ENCODE measurements around the gene F3. TPM values are rescaled to one million over a fixed set of nuclear protein-coding genes. Genes with fewer than 3 reads are reported as not detected.
A peak's percentile ranks its signal among the peaks of the same experiment; 100 is the strongest.

The F3 gene
- total and polyA plus RNA-seq, 2 of the 13 experiments (the other 11 are each of a cell fraction or from before 2014, with no cell fraction given), result 5.8 to 9.0 TPM

DNA sequence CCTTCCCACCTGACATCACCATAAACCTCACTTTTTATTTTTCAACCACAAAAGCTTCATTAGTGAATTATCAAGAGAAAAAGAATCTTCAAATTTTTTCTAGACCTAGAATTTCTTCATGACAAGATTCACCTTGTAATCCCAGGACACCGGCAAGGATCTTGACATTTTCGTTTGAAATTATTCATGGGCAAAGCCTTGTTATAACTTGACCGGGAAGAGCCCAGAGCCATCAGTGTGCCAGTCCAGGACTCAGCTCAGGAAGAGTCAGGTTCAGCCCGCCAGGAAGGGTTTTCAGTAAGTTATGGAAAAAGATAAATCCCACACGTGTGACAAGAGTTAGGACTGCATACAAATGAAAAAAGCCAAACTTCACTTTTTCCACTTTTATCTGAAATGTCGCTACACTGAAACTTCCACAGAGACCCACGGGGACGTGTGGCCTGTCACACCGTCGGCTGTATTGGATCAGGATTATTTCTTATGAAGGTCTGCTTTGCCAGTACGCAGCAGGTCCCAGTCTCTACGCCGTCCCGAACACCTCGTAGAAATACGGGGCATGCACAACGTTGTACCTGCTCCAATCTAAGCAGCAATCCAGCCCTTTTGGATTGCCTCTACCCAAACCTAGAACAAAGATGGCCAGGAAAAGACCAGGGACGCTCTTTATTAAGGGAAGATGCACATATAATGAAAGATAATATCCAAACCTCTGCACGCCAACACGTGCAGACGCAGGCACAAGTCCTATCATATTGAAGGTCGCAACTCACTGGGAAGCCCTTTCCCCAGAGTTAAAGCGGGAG lies 916 bp downstream of the F3 start (continued):
- TF ChIP-seq ZNF570 (CRISPR knock-in tag; IDR thresholded peaks at IDR 0.05; ENCODE audit: borderline replicate concordance), result no peak
- TF ChIP-seq, protein P1, sequence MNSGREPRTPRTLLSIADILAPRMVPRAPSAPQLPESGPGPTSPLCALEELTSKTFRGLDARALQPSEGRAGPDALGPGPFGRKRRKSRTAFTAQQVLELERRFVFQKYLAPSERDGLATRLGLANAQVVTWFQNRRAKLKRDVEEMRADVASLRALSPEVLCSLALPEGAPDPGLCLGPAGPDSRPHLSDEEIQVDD (CRISPR knock-in tag; IDR thresholded peaks at IDR 0.05; ENCODE audit: borderline replicate concordance), result no peak
- TF ChIP-seq ATF7 (IDR thresholded peaks at IDR 0.05), result no peak
- TF ChIP-seq ATF7 (CRISPR knock-in tag; IDR thresholded peaks at IDR 0.05), result no peak
- peak; percentile 52 for TF ChIP-seq ASH2L (IDR thresholded peaks at IDR 0.05; ENCODE audit: insufficient read length, low read depth, low read length)
- TF ChIP-seq PCBP1 (IDR thresholded peaks at IDR 0.05; ENCODE audit: borderline replicate concordance, low read depth, low read length), result no peak
- TF ChIP-seq, protein P2, sequence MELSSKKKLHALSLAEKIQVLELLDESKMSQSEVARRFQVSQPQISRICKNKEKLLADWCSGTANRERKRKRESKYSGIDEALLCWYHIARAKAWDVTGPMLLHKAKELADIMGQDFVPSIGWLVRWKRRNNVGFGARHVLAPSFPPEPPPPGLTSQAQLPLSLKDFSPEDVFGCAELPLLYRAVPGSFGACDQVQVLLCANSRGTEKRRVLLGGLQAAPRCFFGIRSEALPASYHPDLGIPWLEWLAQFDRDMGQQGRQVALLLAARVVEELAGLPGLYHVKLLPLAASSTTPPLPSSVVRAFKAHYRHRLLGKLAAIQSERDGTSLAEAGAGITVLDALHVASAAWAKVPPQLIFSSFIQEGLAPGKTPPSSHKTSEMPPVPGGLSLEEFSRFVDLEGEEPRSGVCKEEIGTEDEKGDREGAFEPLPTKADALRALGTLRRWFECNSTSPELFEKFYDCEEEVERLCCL (CRISPR knock-in tag; IDR thresholded peaks at IDR 0.05; ENCODE audit: borderline replicate concordance), result no peak
- TF ChIP-seq STAG1 (CRISPR knock-in tag; IDR thresholded peaks at IDR 0.05), result no peak
- TF ChIP-seq, protein P3, sequence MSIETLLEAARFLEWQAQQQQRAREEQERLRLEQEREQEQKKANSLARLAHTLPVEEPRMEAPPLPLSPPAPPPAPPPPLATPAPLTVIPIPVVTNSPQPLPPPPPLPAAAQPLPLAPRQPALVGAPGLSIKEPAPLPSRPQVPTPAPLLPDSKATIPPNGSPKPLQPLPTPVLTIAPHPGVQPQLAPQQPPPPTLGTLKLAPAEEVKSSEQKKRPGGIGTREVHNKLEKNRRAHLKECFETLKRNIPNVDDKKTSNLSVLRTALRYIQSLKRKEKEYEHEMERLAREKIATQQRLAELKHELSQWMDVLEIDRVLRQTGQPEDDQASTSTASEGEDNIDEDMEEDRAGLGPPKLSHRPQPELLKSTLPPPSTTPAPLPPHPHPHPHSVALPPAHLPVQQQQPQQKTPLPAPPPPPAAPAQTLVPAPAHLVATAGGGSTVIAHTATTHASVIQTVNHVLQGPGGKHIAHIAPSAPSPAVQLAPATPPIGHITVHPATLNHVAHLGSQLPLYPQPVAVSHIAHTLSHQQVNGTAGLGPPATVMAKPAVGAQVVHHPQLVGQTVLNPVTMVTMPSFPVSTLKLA (IDR thresholded peaks at IDR 0.05), result no peak
- TF ChIP-seq, protein P4, sequence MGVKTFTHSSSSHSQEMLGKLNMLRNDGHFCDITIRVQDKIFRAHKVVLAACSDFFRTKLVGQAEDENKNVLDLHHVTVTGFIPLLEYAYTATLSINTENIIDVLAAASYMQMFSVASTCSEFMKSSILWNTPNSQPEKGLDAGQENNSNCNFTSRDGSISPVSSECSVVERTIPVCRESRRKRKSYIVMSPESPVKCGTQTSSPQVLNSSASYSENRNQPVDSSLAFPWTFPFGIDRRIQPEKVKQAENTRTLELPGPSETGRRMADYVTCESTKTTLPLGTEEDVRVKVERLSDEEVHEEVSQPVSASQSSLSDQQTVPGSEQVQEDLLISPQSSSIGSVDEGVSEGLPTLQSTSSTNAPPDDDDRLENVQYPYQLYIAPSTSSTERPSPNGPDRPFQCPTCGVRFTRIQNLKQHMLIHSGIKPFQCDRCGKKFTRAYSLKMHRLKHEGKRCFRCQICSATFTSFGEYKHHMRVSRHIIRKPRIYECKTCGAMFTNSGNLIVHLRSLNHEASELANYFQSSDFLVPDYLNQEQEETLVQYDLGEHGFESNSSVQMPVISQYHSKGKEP (CRISPR knock-in tag; IDR thresholded peaks at IDR 0.05), result no peak
- peak; percentile 45; the same call in 1 of the 2 replicates for TF ChIP-seq ZNF605 (CRISPR knock-in tag; IDR thresholded peaks at IDR 0.05)
- TF ChIP-seq TRIM24 (CRISPR knock-in tag; IDR thresholded peaks at IDR 0.05), result no peak
- TF ChIP-seq ZNF614 (CRISPR knock-in tag; IDR thresholded peaks at IDR 0.05; ENCODE audit: borderline replicate concordance), result no peak
- TF ChIP-seq KDM6A (CRISPR knock-in tag; IDR thresholded peaks at IDR 0.05; ENCODE audit: low read depth), result no peak
- no peak for TF ChIP-seq HNRNPL (IDR thresholded peaks at IDR 0.05; ENCODE audit: low read depth, low read length)
- no peak for TF ChIP-seq REPIN1 (CRISPR knock-in tag; IDR thresholded peaks at IDR 0.05; ENCODE audit: borderline replicate concordance, low read depth)
- no peak for TF ChIP-seq ZSCAN20 (CRISPR knock-in tag; IDR thresholded peaks at IDR 0.05; ENCODE audit: borderline replicate concordance)
- TF ChIP-seq, protein P5, sequence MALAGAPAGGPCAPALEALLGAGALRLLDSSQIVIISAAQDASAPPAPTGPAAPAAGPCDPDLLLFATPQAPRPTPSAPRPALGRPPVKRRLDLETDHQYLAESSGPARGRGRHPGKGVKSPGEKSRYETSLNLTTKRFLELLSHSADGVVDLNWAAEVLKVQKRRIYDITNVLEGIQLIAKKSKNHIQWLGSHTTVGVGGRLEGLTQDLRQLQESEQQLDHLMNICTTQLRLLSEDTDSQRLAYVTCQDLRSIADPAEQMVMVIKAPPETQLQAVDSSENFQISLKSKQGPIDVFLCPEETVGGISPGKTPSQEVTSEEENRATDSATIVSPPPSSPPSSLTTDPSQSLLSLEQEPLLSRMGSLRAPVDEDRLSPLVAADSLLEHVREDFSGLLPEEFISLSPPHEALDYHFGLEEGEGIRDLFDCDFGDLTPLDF (CRISPR knock-in tag; IDR thresholded peaks at IDR 0.05), result no peak
- TF ChIP-seq SPEN (CRISPR knock-in tag; IDR thresholded peaks at IDR 0.05; ENCODE audit: low read depth), result 0 out of 2 replicates have a peak, but pooled peaks have one; percentile 7
- TF ChIP-seq, protein P6, sequence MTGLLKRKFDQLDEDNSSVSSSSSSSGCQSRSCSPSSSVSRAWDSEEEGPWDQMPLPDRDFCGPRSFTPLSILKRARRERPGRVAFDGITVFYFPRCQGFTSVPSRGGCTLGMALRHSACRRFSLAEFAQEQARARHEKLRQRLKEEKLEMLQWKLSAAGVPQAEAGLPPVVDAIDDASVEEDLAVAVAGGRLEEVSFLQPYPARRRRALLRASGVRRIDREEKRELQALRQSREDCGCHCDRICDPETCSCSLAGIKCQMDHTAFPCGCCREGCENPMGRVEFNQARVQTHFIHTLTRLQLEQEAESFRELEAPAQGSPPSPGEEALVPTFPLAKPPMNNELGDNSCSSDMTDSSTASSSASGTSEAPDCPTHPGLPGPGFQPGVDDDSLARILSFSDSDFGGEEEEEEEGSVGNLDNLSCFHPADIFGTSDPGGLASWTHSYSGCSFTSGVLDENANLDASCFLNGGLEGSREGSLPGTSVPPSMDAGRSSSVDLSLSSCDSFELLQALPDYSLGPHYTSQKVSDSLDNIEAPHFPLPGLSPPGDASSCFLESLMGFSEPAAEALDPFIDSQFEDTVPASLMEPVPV (CRISPR knock-in tag; IDR thresholded peaks at IDR 0.05), result no peak
- no peak for TF ChIP-seq ZFP1 (CRISPR knock-in tag; IDR thresholded peaks at IDR 0.05)
- TF ChIP-seq ZBTB20 (CRISPR knock-in tag; IDR thresholded peaks at IDR 0.05; ENCODE audit: borderline replicate concordance, low read depth), result no peak
